ENCODE data around the gene SNX6.

DNA sequence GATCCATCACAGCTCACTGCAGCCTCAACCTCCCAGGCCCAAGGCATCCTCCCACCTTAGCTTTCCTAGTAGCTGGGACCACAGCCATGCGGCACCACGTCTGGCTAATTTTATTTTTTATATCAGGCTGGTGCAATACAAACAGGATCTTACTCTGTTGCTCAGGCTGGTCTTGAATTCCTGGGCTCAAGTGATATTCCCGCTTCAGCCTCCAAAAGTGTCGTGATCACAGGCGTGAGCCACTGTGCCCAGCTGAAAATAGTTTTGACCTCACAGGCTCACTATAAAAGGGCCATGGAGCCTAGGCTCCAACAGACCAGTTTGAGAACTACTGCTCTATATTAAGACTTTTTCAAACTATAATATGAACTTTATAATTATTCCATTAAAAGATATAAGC lies 37.3 kb downstream of the SNX6 start:
- TF ChIP-seq, protein P1, sequence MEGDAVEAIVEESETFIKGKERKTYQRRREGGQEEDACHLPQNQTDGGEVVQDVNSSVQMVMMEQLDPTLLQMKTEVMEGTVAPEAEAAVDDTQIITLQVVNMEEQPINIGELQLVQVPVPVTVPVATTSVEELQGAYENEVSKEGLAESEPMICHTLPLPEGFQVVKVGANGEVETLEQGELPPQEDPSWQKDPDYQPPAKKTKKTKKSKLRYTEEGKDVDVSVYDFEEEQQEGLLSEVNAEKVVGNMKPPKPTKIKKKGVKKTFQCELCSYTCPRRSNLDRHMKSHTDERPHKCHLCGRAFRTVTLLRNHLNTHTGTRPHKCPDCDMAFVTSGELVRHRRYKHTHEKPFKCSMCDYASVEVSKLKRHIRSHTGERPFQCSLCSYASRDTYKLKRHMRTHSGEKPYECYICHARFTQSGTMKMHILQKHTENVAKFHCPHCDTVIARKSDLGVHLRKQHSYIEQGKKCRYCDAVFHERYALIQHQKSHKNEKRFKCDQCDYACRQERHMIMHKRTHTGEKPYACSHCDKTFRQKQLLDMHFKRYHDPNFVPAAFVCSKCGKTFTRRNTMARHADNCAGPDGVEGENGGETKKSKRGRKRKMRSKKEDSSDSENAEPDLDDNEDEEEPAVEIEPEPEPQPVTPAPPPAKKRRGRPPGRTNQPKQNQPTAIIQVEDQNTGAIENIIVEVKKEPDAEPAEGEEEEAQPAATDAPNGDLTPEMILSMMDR (IDR thresholded peaks at IDR 0.05): no peak
- TF ChIP-seq POLR2A (IDR thresholded peaks at IDR 0.05): no peak

Measured in adrenal gland (tissue), 5 donors.